H1 (cell line): ENCODE data around the gene C3. TPM values are rescaled to one million over a fixed set of nuclear protein-coding genes. Genes with fewer than 3 reads are reported as not detected.

Source experiments
- CTCF ChIA-PET: fragments of 300-600 bp; sonication (Branson Sonifier 250); formaldehyde crosslinking; loops from one replicate; lab custom pipeline; 2021; ENCODE audit not compliant: partially characterized antibody; lab: Charles Lee
- POLR2A ChIA-PET: fragments of 300-600 bp; sonication (Branson Sonifier 250); formaldehyde crosslinking; loops from one replicate; lab custom pipeline; 2021; ENCODE audit warnings: inconsistent platforms; ENCODE audit not compliant: partially characterized antibody; lab: Charles Lee
- DNase-seq, 2 experiments: peaks; one replicate each; pipeline versions ENCODE4 v3.0.0 to v3.0.0-alpha.2; 2010 to 2022; ENCODE audit warnings: low spot score in 2 of 2, low read depth in 1 of 2, mixed read lengths in 1 of 2
- FAIRE-seq: peaks from 2 replicates; lab custom pipeline; 2011; peaks lifted over from hg19 to GRCh38; lab: Jason Lieb, UNC
- H2AFZ ChIP-seq: 2 replicates; pipeline ENCODE4 v1.8.1; 2012; ENCODE audit warnings: low read length, inconsistent platforms
- H2AK5ac ChIP-seq: 2 replicates; pipeline ENCODE4 v1.6.1; 2013; ENCODE audit warnings: low read depth, low read length
- H2BK120ac ChIP-seq: replicated peaks from 2 replicates; pipeline ENCODE3; 2013; ENCODE audit warnings: low read depth, low read length, inconsistent platforms
- H2BK12ac ChIP-seq: 2 replicates; pipeline ENCODE4 v1.6.1; 2013; ENCODE audit warnings: low read depth, low read length
- H2BK15ac ChIP-seq: 2 replicates; pipeline ENCODE4 v1.6.1; 2013; ENCODE audit warnings: low read length
- H2BK20ac ChIP-seq: 2 replicates; pipeline ENCODE4 v1.6.1; 2013; ENCODE audit warnings: low read length
- H2BK5ac ChIP-seq: 2 replicates; pipeline ENCODE4 v1.6.1; 2013; ENCODE audit warnings: low read depth, low read length
- H3K14ac ChIP-seq: 2 replicates; pipeline ENCODE4 v1.6.1; 2013; ENCODE audit warnings: inconsistent platforms; ENCODE audit not compliant: insufficient read length
- H3K18ac ChIP-seq: 2 replicates; pipeline ENCODE4 v1.6.1; 2013; ENCODE audit warnings: low read length; ENCODE audit errors: extremely low read depth
- H3K23ac ChIP-seq: 2 replicates; pipeline ENCODE4 v1.6.1; 2013; ENCODE audit warnings: inconsistent platforms; ENCODE audit not compliant: insufficient read length
- H3K23me2 ChIP-seq: 2 replicates; pipeline ENCODE4 v1.6.1; 2013; ENCODE audit warnings: low read depth, low read length
- H3K27ac ChIP-seq: 2 replicates; pipeline ENCODE4 v1.6.1; 2011; ENCODE audit warnings: low read depth, low read length, inconsistent platforms
- H3K27me3 ChIP-seq, 4 experiments: replicated peaks in 1 of 4; 1 replicate in 1 of 4; 2 replicates in 3 of 4; pipeline versions ENCODE4 v1.6.1 to v1.8.1; 2011 to 2013; ENCODE audit warnings: low read length in 3 of 4, mild to moderate bottlenecking in 3 of 4, inconsistent platforms in 2 of 4, mixed read lengths in 2 of 4, moderate library complexity in 1 of 4; ENCODE audit not compliant: control insufficient read depth in 3 of 4, insufficient read depth in 3 of 4; ENCODE audit errors: extremely low read depth in 1 of 4
- H3K36me3 ChIP-seq, 4 experiments: 2 replicates each; pipeline versions ENCODE4 v1.6.1 to v1.8.1; 2011 to 2013; ENCODE audit warnings: mild to moderate bottlenecking in 4 of 4, low read length in 3 of 4, moderate library complexity in 2 of 4, control low read depth in 1 of 4, inconsistent platforms in 1 of 4; ENCODE audit not compliant: insufficient read depth in 4 of 4, control insufficient read depth in 2 of 4
- H3K4ac ChIP-seq: replicated peaks from 2 replicates; pipeline ENCODE3; 2013; ENCODE audit warnings: low read length, low read depth, mixed read lengths, inconsistent platforms; ENCODE audit not compliant: insufficient read length
- H3K4me1 ChIP-seq, 4 experiments: replicated peaks in 1 of 4; 1 replicate in 1 of 4; 2 replicates in 3 of 4; pipeline versions ENCODE4 v1.6.1 to v1.8.1; 2011 to 2013; ENCODE audit warnings: low read length in 3 of 4, inconsistent platforms in 2 of 4, mixed read lengths in 1 of 4; ENCODE audit not compliant: insufficient read depth in 4 of 4, control insufficient read depth in 3 of 4
- H3K4me2 ChIP-seq, 2 experiments: 2 replicates each; pipeline versions ENCODE4 v1.6.1 to v1.8.1; 2011 to 2013; ENCODE audit warnings: low read depth in 2 of 2, low read length in 2 of 2, control low read depth in 1 of 2, inconsistent platforms in 1 of 2, mild to moderate bottlenecking in 1 of 2; ENCODE audit not compliant: insufficient read depth in 1 of 2
- H3K4me3 ChIP-seq, 4 experiments: fragments of 200-600, 300-600 bp in 1 of 4; sonication (generic), shearing (Covaris generic), sonication (Bioruptor Twin) in 1 of 4; 2 replicates each; pipeline versions ENCODE4 v1.5.1 to v1.8.1; 2011 to 2016; ENCODE audit warnings: low read length in 4 of 4, low read depth in 3 of 4, control low read depth in 2 of 4, inconsistent platforms in 2 of 4, mild to moderate bottlenecking in 2 of 4, mixed read lengths in 1 of 4, moderate library complexity in 1 of 4; ENCODE audit not compliant: insufficient read depth in 2 of 4; ENCODE audit errors: extremely low read depth in 1 of 4
- H3K56ac ChIP-seq: replicated peaks from 2 replicates; pipeline ENCODE3; 2013; ENCODE audit warnings: low read depth, mild to moderate bottlenecking, mixed read lengths, low read length, inconsistent platforms; ENCODE audit not compliant: insufficient read length
- H3K79me1 ChIP-seq: 2 replicates; pipeline ENCODE4 v1.6.1; 2013; ENCODE audit warnings: low read depth, low read length, control low read depth
- H3K79me2 ChIP-seq, 2 experiments: 2 replicates each; pipeline versions ENCODE4 v1.6.1 to v1.8.1; 2012 to 2013; ENCODE audit warnings: low read length in 2 of 2, mild to moderate bottlenecking in 2 of 2, inconsistent platforms in 1 of 2; ENCODE audit not compliant: insufficient read depth in 2 of 2, control insufficient read depth in 1 of 2
- H3K9ac ChIP-seq, 4 experiments: replicated peaks in 1 of 4; 1 replicate in 1 of 4; 2 replicates in 3 of 4; pipeline versions ENCODE4 v1.6.1 to v1.8.1; 2011 to 2013; ENCODE audit warnings: low read depth in 3 of 4, low read length in 3 of 4, control low read depth in 2 of 4, mild to moderate bottlenecking in 2 of 4, moderate library complexity in 2 of 4, inconsistent platforms in 1 of 4; ENCODE audit errors: extremely low read depth in 1 of 4
- H3K9me3 ChIP-seq, 2 experiments: 2 replicates each; pipeline versions ENCODE4 v1.6.1 to v1.8.1; 2012 to 2013; ENCODE audit warnings: mild to moderate bottlenecking in 2 of 2, moderate library complexity in 2 of 2, control low read depth in 1 of 2, inconsistent platforms in 1 of 2, low read depth in 1 of 2, low read length in 1 of 2, mixed read lengths in 1 of 2; ENCODE audit not compliant: insufficient read depth in 2 of 2
- H4K20me1 ChIP-seq, 2 experiments: replicated peaks in 1 of 2; 2 replicates each; pipeline versions ENCODE3 to v1.8.1; 2011 to 2013; ENCODE audit warnings: inconsistent platforms in 2 of 2, low read length in 2 of 2, mild to moderate bottlenecking in 1 of 2; ENCODE audit not compliant: insufficient read depth in 2 of 2, control insufficient read depth in 1 of 2
- H4K5ac ChIP-seq: 2 replicates; pipeline ENCODE4 v1.6.1; 2013; ENCODE audit warnings: low read length, low read depth, mixed read lengths, inconsistent platforms; ENCODE audit not compliant: insufficient read length
- H4K8ac ChIP-seq: 2 replicates; pipeline ENCODE4 v1.8.0; 2013; ENCODE audit warnings: mild to moderate bottlenecking, moderate library complexity, low read length, inconsistent platforms; ENCODE audit not compliant: insufficient read depth; ENCODE audit errors: extremely low read depth
- H4K91ac ChIP-seq: replicated peaks from 2 replicates; pipeline ENCODE3; 2013; ENCODE audit warnings: low read length, mixed read lengths, inconsistent platforms; ENCODE audit not compliant: insufficient read length
- ATF3 ChIP-seq: IDR thresholded peaks from 2 replicates; pipeline ENCODE4 v1.6.1; 2011; ENCODE audit warnings: low read depth, mild to moderate bottlenecking, low read length; ENCODE audit not compliant: insufficient read depth
- BRCA1 ChIP-seq: IDR thresholded peaks from 2 replicates; pipeline ENCODE4 v1.6.1; 2012; ENCODE audit warnings: low read depth, low read length, improper control_type of control experiment
- CHD1 ChIP-seq: IDR thresholded peaks from 2 replicates; pipeline ENCODE4 v1.6.1; 2012; ENCODE audit warnings: low read depth, low read length, improper control_type of control experiment
- CTBP2 ChIP-seq: IDR thresholded peaks from 2 replicates; pipeline ENCODE4 v1.7.0; 2011; ENCODE audit warnings: borderline replicate concordance, mild to moderate bottlenecking, moderate library complexity, mixed read lengths, low read length; ENCODE audit not compliant: insufficient read depth, insufficient read length
- KDM4A ChIP-seq: IDR thresholded peaks from one replicate; pipeline ENCODE4 v1.7.1; 2012; ENCODE audit warnings: low read depth, mild to moderate bottlenecking, moderate library complexity, low read length, inconsistent platforms; ENCODE audit not compliant: severe bottlenecking
- NRF1 ChIP-seq: IDR thresholded peaks from 2 replicates; pipeline ENCODE4 v1.6.1; 2011; ENCODE audit warnings: mild to moderate bottlenecking, low read depth, low read length, improper control_type of control experiment
- POLR2A ChIP-seq, 2 experiments: IDR thresholded peaks; 1 replicate in 1 of 2; 2 replicates in 1 of 2; pipeline ENCODE4 v1.6.1; 2011; ENCODE audit warnings: low read depth in 2 of 2, low read length in 2 of 2, mild to moderate bottlenecking in 2 of 2; ENCODE audit errors: control extremely low read depth in 1 of 2
- RNF2 ChIP-seq: fragments of 200-900, 300-1000 bp; sonication (generic); IDR thresholded peaks from 2 replicates; pipeline ENCODE4 v1.7.1; 2016; ENCODE audit warnings: borderline replicate concordance, low read depth, mild to moderate bottlenecking, antibody characterized with exemption, low read length; ENCODE audit not compliant: poor library complexity, severe bottlenecking; ENCODE audit errors: missing control alignments
- SIN3A ChIP-seq, 2 experiments: IDR thresholded peaks in 1 of 2; conservative IDR thresholded peaks in 1 of 2; 2 replicates each; pipeline ENCODE4 v1.6.1; 2011 to 2012; ENCODE audit warnings: low read length in 2 of 2, improper control_type of control experiment in 1 of 2, low read depth in 1 of 2, mild to moderate bottlenecking in 1 of 2
- TCF12 ChIP-seq: IDR thresholded peaks from 2 replicates; pipeline ENCODE4 v1.6.1; 2011; ENCODE audit warnings: low read depth, mild to moderate bottlenecking, low read length
- TEAD4 ChIP-seq: IDR thresholded peaks from 2 replicates; pipeline ENCODE4 v1.6.1; 2012; ENCODE audit warnings: low read depth, low read length, inconsistent platforms, mixed read lengths
- ZNF274 ChIP-seq: IDR thresholded peaks from 2 replicates; pipeline ENCODE4 v1.7.0; 2012; ENCODE audit warnings: low read length, borderline replicate concordance; ENCODE audit errors: extremely low read depth
- WGBS, 2 experiments: shearing (Covaris generic) in 1 of 2; methylation state at CpG; one replicate each; pipeline versions ENCODE4 v1.1.6 to v1.1.7; 2013 to 2015; ENCODE audit warnings: low lambda C conversion rate in 2 of 2, mixed read lengths in 2 of 2, inconsistent platforms in 1 of 2, low coverage in 1 of 2, missing lambda C conversion rate in 1 of 2; ENCODE audit not compliant: insufficient replicate concordance in 2 of 2, insufficient coverage in 1 of 2, insufficient read length in 1 of 2; ENCODE audit errors: extremely low coverage in 1 of 2, missing lambda C conversion rate in 1 of 2; 5-methylcytosine and 5-hydroxymethylcytosine counted together
- polyA plus RNA-seq, 7 experiments: library from polyadenylated mRNA; depleted of rRNA in 3 of 7; stranded (reverse) in 5 of 7; unstranded in 2 of 7; fragments of >200 nt in 5 of 7; fragments of 200-250 nt in 2 of 7; gene quantifications; 1 replicate in 5 of 7; 2 replicates in 1 of 7; 4 replicates in 1 of 7; pipeline versions ENCODE4 v1.2.1 to v1.2.3, GENCODE V29; 2011 to 2013; ENCODE audit warnings: missing spikeins in 2 of 7, mixed read lengths in 2 of 7
- total RNA-seq: library from RNA; stranded (reverse); fragmentation: NEBNext Ultra II Directional; extraction: Animal tissue kit (Norgen Biotek cat#: 25700); gene quantifications from 2 replicates; pipeline ENCODE4 v1.2.1, GENCODE V29; 2021

Gene C3
- total and polyA plus RNA-seq, 2 of the 8 experiments (the other 6 are each of a cell fraction or from before 2014, with no cell fraction given): 6.4 to 12.8 TPM

DNA sequence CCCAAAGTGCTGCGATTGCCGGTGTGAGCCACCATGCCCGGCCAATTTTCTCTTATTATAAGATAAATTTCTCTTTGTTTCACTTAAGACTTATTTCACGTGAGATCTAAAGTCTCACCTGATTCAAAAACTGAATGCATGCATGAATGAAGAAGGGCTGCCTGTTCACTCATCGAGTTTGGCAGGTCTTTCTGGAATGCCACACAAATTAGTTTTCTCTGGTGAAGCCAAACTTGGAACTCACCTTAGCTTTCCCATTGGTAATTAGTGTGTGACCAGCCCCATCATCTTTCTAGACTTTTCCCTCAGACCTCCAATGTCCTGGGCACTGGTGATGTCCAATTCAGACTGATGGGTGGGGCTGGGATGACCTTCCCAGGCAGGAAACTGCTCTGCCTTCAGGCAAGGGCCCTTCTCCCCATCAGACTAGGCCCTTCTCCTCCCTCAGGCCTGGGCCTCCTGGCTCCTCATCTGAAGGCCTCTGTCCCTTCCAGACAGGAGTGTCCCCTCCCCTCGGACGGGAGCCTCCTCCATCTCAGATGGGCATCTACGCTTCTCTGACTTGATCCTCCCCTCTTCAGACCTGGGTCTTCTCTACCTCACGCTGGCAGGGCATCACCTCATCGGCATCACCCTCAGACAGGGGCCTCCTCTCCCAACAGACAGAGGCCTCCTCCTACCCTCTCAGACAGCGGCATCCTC is 14.4 kb downstream of the C3 start:
- no peak overlapping the region for H2BK12ac ChIP-seq
- no peaks in the 10 kb centered on the region for H4K20me1 ChIP-seq
- H3K4me3 ChIP-seq: no peak overlapping the region
- no peak overlapping the region for H3K4ac ChIP-seq
- no peaks in the 10 kb centered on the region for H3K36me3 ChIP-seq
- no peak overlapping the region for H3K18ac ChIP-seq
- H2AK5ac ChIP-seq: no peak overlapping the region
- H4K5ac ChIP-seq: no peak overlapping the region
- H3K9ac ChIP-seq: no peak overlapping the region
- H3K56ac ChIP-seq: no peak overlapping the region
- WGBS, 2 experiments: 91% methylated on average over 10 of the region's 11 CpGs; no CpG with 5 or more reads in 1 of the 2 experiments
- no peak overlapping the region for H4K91ac ChIP-seq
- H4K8ac ChIP-seq: no peak overlapping the region
- no peak overlapping the region for H2BK20ac ChIP-seq
- H2BK120ac ChIP-seq: no peak overlapping the region
- H3K27ac ChIP-seq: no peak overlapping the region
- no peak overlapping the region for H3K23ac ChIP-seq
- no peak for FAIRE-seq
- H3K23me2 ChIP-seq: peaks cover 9% of the 10 kb centered on the region
- no peak overlapping the region for H2BK15ac ChIP-seq
- no peak overlapping the region for H3K4me2 ChIP-seq
- peaks cover 0 to 14% (median 10%) of the 10 kb centered on the region in 4 experiments; a peak in 5 of 7 replicates for H3K27me3 ChIP-seq
- POLR2A ChIA-PET: no interaction called here
- no peak overlapping the region for H2BK5ac ChIP-seq
- peaks cover 0 to 8% (median 1%) of the 10 kb centered on the region in 4 experiments; a peak in 4 of 7 replicates for H3K4me1 ChIP-seq
- no peaks in the 10 kb centered on the region for H3K79me2 ChIP-seq
- no peak for DNase-seq
- H3K9me3 ChIP-seq: no peaks in the 10 kb centered on the region
- H2AFZ ChIP-seq: no peak overlapping the region
- no peak overlapping the region for H3K14ac ChIP-seq
- CTCF ChIA-PET: no interaction called here
- H3K79me1 ChIP-seq: no peaks in the 10 kb centered on the region
- TF ChIP-seq CTBP2: no peak
- TF ChIP-seq BRCA1: no peak
- TF ChIP-seq NRF1: no peak
- TF ChIP-seq POLR2A (IDR thresholded peaks at IDR 0.05; ENCODE audit: control extremely low read depth in 1 of 2, low read depth in 2 of 2, low read length in 2 of 2): no peak
- no peak for TF ChIP-seq ATF3
- TF ChIP-seq TCF12: no peak
- TF ChIP-seq CHD1: no peak
- TF ChIP-seq ZNF274: no peak
- no peak for TF ChIP-seq KDM4A
- TF ChIP-seq TEAD4: no peak
- TF ChIP-seq RNF2: no peak
- no peak for TF ChIP-seq SIN3A (conservative IDR thresholded peaks at IDR 0.05 in 1 of 2, IDR thresholded peaks at IDR 0.05 in 1 of 2; ENCODE audit: low read depth in 1 of 2, low read length in 2 of 2)
